HepG2 (cell line): Measurements from ENCODE around the gene PATZ1. TPM values are rescaled to one million over a fixed set of nuclear protein-coding genes. Genes with fewer than 3 reads are reported as not detected.

Experiments
- CBX5 ChIP-seq: sonication (generic); formaldehyde crosslinking; IDR thresholded peaks from 2 replicates; pipeline ENCODE4 v1.4.0; 2020; ENCODE audit warnings: missing genetic modification reagents, borderline replicate concordance
- CCDC6 ChIP-seq: sonication (generic); formaldehyde crosslinking; IDR thresholded peaks from 2 replicates; pipeline ENCODE4 v1.8.1; 2022; ENCODE audit warnings: mild to moderate bottlenecking, missing genetic modification reagents, moderate library complexity
- GMEB1 ChIP-seq: sonication (generic); formaldehyde crosslinking; IDR thresholded peaks from 2 replicates; pipeline ENCODE4 v1.5.1; 2020; ENCODE audit warnings: missing genetic modification reagents, mild to moderate bottlenecking, borderline replicate concordance
- KAT7 ChIP-seq: IDR thresholded peaks from 2 replicates; pipeline ENCODE4 v1.6.1; 2018; ENCODE audit warnings: borderline replicate concordance, missing compliant biosample characterization
- KDM5B ChIP-seq: sonication (generic); formaldehyde crosslinking; IDR thresholded peaks from 2 replicates; pipeline ENCODE4 v1.4.0; 2020; ENCODE audit warnings: missing genetic modification reagents, mild to moderate bottlenecking, borderline replicate concordance
- MAZ ChIP-seq, 2 experiments: sonication (generic) in 1 of 2; formaldehyde crosslinking in 1 of 2; IDR thresholded peaks; 2 replicates each; pipeline versions ENCODE4 v1.5.0 to v1.6.1; 2012 to 2020; ENCODE audit warnings: low read depth in 2 of 2, mild to moderate bottlenecking in 2 of 2, borderline replicate concordance in 1 of 2, improper control_type of control experiment in 1 of 2, low read length in 1 of 2, missing genetic modification reagents in 1 of 2, moderate library complexity in 1 of 2
- MLX ChIP-seq: IDR thresholded peaks from 2 replicates; pipeline ENCODE4 v1.6.1; 2016
- RARG ChIP-seq: sonication (generic); formaldehyde crosslinking; IDR thresholded peaks from 2 replicates; pipeline ENCODE4 v1.4.0; 2020; ENCODE audit warnings: low read depth, mild to moderate bottlenecking, missing genetic modification reagents
- REST ChIP-seq, 2 experiments: IDR thresholded peaks; 2 replicates each; pipeline ENCODE4 v1.6.1; 2011 to 2012; ENCODE audit warnings: low read length in 2 of 2, borderline replicate concordance in 1 of 2, low read depth in 1 of 2, mild to moderate bottlenecking in 1 of 2, moderate library complexity in 1 of 2
- RFXAP ChIP-seq: sonication (generic); formaldehyde crosslinking; IDR thresholded peaks from 2 replicates; pipeline ENCODE4 v1.4.0; 2020; ENCODE audit warnings: missing genetic modification reagents, borderline replicate concordance
- SAP130 ChIP-seq: IDR thresholded peaks from 2 replicates; pipeline ENCODE4 v1.6.1; 2016; ENCODE audit warnings: low read depth
- SOX13 ChIP-seq, 3 experiments: fragments of 450-650 bp in 1 of 3; sonication (generic) in 1 of 3; formaldehyde crosslinking in 1 of 3; IDR thresholded peaks in 2 of 3; conservative IDR thresholded peaks in 1 of 3; 2 replicates each; pipeline versions ENCODE4 v1.5.0 to v1.6.1; 2016 to 2020; ENCODE audit warnings: antibody characterized with exemption in 1 of 3, mild to moderate bottlenecking in 1 of 3, missing compliant biosample characterization in 1 of 3, missing genetic modification reagents in 1 of 3, moderate library complexity in 1 of 3
- TSC22D2 ChIP-seq: sonication (generic); formaldehyde crosslinking; IDR thresholded peaks from 2 replicates; pipeline ENCODE4 v1.5.1; 2020; ENCODE audit warnings: missing genetic modification reagents, mild to moderate bottlenecking, borderline replicate concordance
- WIZ ChIP-seq: sonication (generic); formaldehyde crosslinking; IDR thresholded peaks from 2 replicates; pipeline ENCODE4 v1.5.1; 2020; ENCODE audit warnings: mild to moderate bottlenecking, missing genetic modification reagents
- ZNF160 ChIP-seq: sonication (generic); formaldehyde crosslinking; IDR thresholded peaks from 2 replicates; pipeline ENCODE4 v1.8.0; 2022; ENCODE audit warnings: mild to moderate bottlenecking, inconsistent platforms, missing genetic modification reagents
- ZNF225 ChIP-seq: sonication (generic); formaldehyde crosslinking; IDR thresholded peaks from 2 replicates; pipeline ENCODE4 v1.4.0; 2020; ENCODE audit warnings: mild to moderate bottlenecking, missing genetic modification reagents
- ZNF431 ChIP-seq: sonication (generic); formaldehyde crosslinking; IDR thresholded peaks from 2 replicates; pipeline ENCODE4 v1.9.0; 2022; ENCODE audit warnings: missing genetic modification reagents, low read depth, mild to moderate bottlenecking, borderline replicate concordance
- ZNF770 ChIP-seq: sonication (generic); formaldehyde crosslinking; IDR thresholded peaks from 2 replicates; pipeline ENCODE4 v1.5.0; 2020; ENCODE audit warnings: mild to moderate bottlenecking, missing genetic modification reagents
- polyA plus RNA-seq, 8 experiments: library from polyadenylated mRNA; depleted of rRNA in 3 of 8; stranded (reverse) in 7 of 8; unstranded in 1 of 8; fragments of >200 nt; fragmentation: Illumina TruSeq in 4 of 8; extraction: Trizol in 4 of 8; gene quantifications; 2 replicates each; pipeline versions ENCODE4 v1.2.1 to v1.2.3, GENCODE V29; 2011 to 2016; ENCODE audit warnings: low read depth in 4 of 8, missing spikeins in 1 of 8, mixed read lengths in 1 of 8; ENCODE audit not compliant: insufficient read depth in 1 of 8
- total RNA-seq, 5 experiments: library from RNA; depleted of rRNA; stranded (reverse); fragments of >200 nt; fragmentation: Illumina TruSeq; extraction: Trizol; gene quantifications; 2 replicates each; pipeline ENCODE4 v1.2.3, GENCODE V29; 2016; ENCODE audit warnings: low read depth in 1 of 5

Gene PATZ1
- total and polyA plus RNA-seq, 2 of the 13 experiments (the other 11 are each of a cell fraction or from before 2014, with no cell fraction given): 24.9 to 30.5 TPM

- TF ChIP-seq GMEB1 (CRISPR knock-in tag) (peak; percentile 76; the same call in 1 of the 2 replicates), RFXAP (no peak), ZNF160 (CRISPR knock-in tag) (0 out of 2 replicates have a peak, but pooled peaks have one; percentile 32), WIZ (CRISPR knock-in tag) (no peak), KDM5B (peak; percentile 4; the same call in 1 of the 2 replicates), MLX (CRISPR knock-in tag) (peak; percentile 34; the same call in 1 of the 2 replicates), ZNF225 (CRISPR knock-in tag) (0 out of 2 replicates have a peak, but pooled peaks have one; percentile 52), MAZ (IDR thresholded peaks at IDR 0.05; ENCODE audit: borderline replicate concordance, low read depth, low read length) (no peak; the same call in 1 of the 2 replicates), MAZ (CRISPR knock-in tag; IDR thresholded peaks at IDR 0.05; ENCODE audit: low read depth) (peak; percentile 83), TSC22D2 (no peak), CBX5 (CRISPR knock-in tag) (0 out of 2 replicates have a peak, but pooled peaks have one; percentile 17), SAP130 (CRISPR knock-in tag) (peak; percentile 72), REST (IDR thresholded peaks at IDR 0.05; ENCODE audit: borderline replicate concordance in 1 of 2, low read depth in 1 of 2, low read length in 2 of 2) (no peak), ZNF770 (peak; percentile 24; the same call in 1 of the 2 replicates), KAT7 (peak; percentile 64; the same call in 1 of the 2 replicates), ZNF431 (peak; percentile 52; the same call in 1 of the 2 replicates), SOX13 (IDR thresholded peaks at IDR 0.05) (no peak), SOX13 (CRISPR knock-in tag; conservative IDR thresholded peaks at IDR 0.05 in 1 of 2, IDR thresholded peaks at IDR 0.05 in 1 of 2) (peak in 1 of 2 experiments; percentile 26; a peak in 1 of 4 replicates), RARG (no peak), CCDC6 (CRISPR knock-in tag) (peak; percentile 82; the same call in 1 of the 2 replicates)
Observed at GRCh38 chr22:31345331-31346254, 553 bp downstream of the PATZ1 start (continued).
